ENCODE results near the gene TAPBPL.
"Not testable (repeated sequence)": the region's sequence is repeated elsewhere in the genome, so short reads cannot be mapped to it uniquely, and the experiment has no call there.

The TAPBPL gene

GRCh38 chr12:6451348-6452244 lies at the start of gene TAPBPL:
Gene TAPBPL, plus strand, starts transcription at chr12:6452042. Its CDS starts 207 bp downstream, at chr12:6452249.
- DNase-seq: peak; percentile 90

- DNase-seq: no peak
Measured at GRCh38 chr12:6404390-6404789, 47.5 kb upstream of the TAPBPL start.

- DNase-seq: no peak
Measured at GRCh38 chr12:6405963-6406362, 45.9 kb upstream of the TAPBPL start.

- no peak for DNase-seq
Measured at GRCh38 chr12:6407236-6407954, 44.4 kb upstream of the TAPBPL start.

GRCh38 chr12:6416596-6416995 lies 35.2 kb upstream of the TAPBPL start:
- DNase-seq: no peak

- DNase-seq: no peak
Measured at GRCh38 chr12:6418796-6419195, 33.0 kb upstream of the TAPBPL start.

- DNase-seq: no peak
Measured at GRCh38 chr12:6420364-6420763, 31.5 kb upstream of the TAPBPL start.

GRCh38 chr12:6423267-6424007 lies 28.4 kb upstream of the TAPBPL start:
- peak; percentile 89 for DNase-seq

GRCh38 chr12:6424008-6424347 lies 27.9 kb upstream of the TAPBPL start:
- DNase-seq: no peak

- DNase-seq: no peak
Measured at GRCh38 chr12:6424866-6425265, 27.0 kb upstream of the TAPBPL start.

GRCh38 chr12:6425590-6426531 lies 26.0 kb upstream of the TAPBPL start:
- no peak for DNase-seq

- peak; percentile 81 for DNase-seq
Measured at GRCh38 chr12:6426882-6427671, 24.8 kb upstream of the TAPBPL start.

- DNase-seq: not testable (repeated sequence)
Measured at GRCh38 chr12:6427796-6428195, 24.0 kb upstream of the TAPBPL start.

GRCh38 chr12:6428326-6428725 lies 23.5 kb upstream of the TAPBPL start:
- no peak for DNase-seq

- DNase-seq: no peak
Measured at GRCh38 chr12:6430124-6430989, 21.5 kb upstream of the TAPBPL start.

GRCh38 chr12:6432991-6433390 lies 18.9 kb upstream of the TAPBPL start:
- DNase-seq: peak; percentile 39

GRCh38 chr12:6434205-6435140 lies 17.4 kb upstream of the TAPBPL start:
- DNase-seq: peak; percentile 35

- no peak for DNase-seq
Measured at GRCh38 chr12:6435961-6436715, 15.7 kb upstream of the TAPBPL start.

Data from CD4-positive, alpha-beta T cell treated with Interleukin-10 for 1 hour (primary cell).